GM12878 (cell line): ENCODE data around the gene KLF6. TPM values are rescaled to one million over a fixed set of nuclear protein-coding genes. Genes with fewer than 3 reads are reported as not detected.

Experiments
- BCL11A ChIP-seq: IDR thresholded peaks from 2 replicates; pipeline ENCODE4 v1.6.1; 2011; ENCODE audit warnings: low read depth, low read length
- BMI1 ChIP-seq: fragments of 450-650 bp; IDR thresholded peaks from 2 replicates; pipeline ENCODE4 v1.6.1; 2016; ENCODE audit warnings: mild to moderate bottlenecking, moderate library complexity, borderline replicate concordance
- HDAC2 ChIP-seq: fragments of 200-600 bp; sonication (generic); IDR thresholded peaks from 2 replicates; pipeline ENCODE4 v1.6.1; 2017
- MLLT1 ChIP-seq: fragments of 450-650 bp; IDR thresholded peaks from 2 replicates; pipeline ENCODE4 v1.6.1; 2016; ENCODE audit warnings: mild to moderate bottlenecking
- MXI1 ChIP-seq: fragments of 150-350 bp; IDR thresholded peaks from 2 replicates; pipeline ENCODE4 v1.6.1; 2011; ENCODE audit warnings: low read depth, mild to moderate bottlenecking, inconsistent platforms, low read length, improper control_type of control experiment
- NFYA ChIP-seq: IDR thresholded peaks from 2 replicates; pipeline ENCODE4 v1.6.1; 2011; ENCODE audit warnings: low read depth, mild to moderate bottlenecking, low read length, improper control_type of control experiment, borderline replicate concordance
- POLR2A ChIP-seq: IDR thresholded peaks from 2 replicates; pipeline ENCODE4 v1.6.1; 2011; ENCODE audit warnings: low read depth, mild to moderate bottlenecking, low read length
- POLR2AphosphoS5 ChIP-seq: IDR thresholded peaks from 2 replicates; pipeline ENCODE4 v1.6.1; 2011; ENCODE audit warnings: mild to moderate bottlenecking, low read length, inconsistent platforms
- PRDM15 ChIP-seq: fragments of 450-650 bp; formaldehyde crosslinking; IDR thresholded peaks from 2 replicates; pipeline ENCODE4 v1.4.0; 2020; ENCODE audit warnings: mild to moderate bottlenecking, moderate library complexity
- SIN3A ChIP-seq: IDR thresholded peaks from 2 replicates; pipeline ENCODE4 v1.6.1; 2012; ENCODE audit warnings: low read depth, low read length, improper control_type of control experiment
- SMAD1 ChIP-seq: fragments of 450-650 bp; IDR thresholded peaks from 2 replicates; pipeline ENCODE4 v1.6.1; 2018; ENCODE audit warnings: mild to moderate bottlenecking, low read depth; ENCODE audit not compliant: partially characterized antibody
- SMC3 ChIP-seq: IDR thresholded peaks from 2 replicates; pipeline ENCODE4 v1.6.1; 2011; ENCODE audit warnings: low read length, improper control_type of control experiment, borderline replicate concordance
- SREBF1 ChIP-seq: IDR thresholded peaks from 2 replicates; pipeline ENCODE4 v1.6.1; 2012; ENCODE audit warnings: mild to moderate bottlenecking, low read length
- SUZ12 ChIP-seq: fragments of 200-600 bp; sonication (generic); IDR thresholded peaks from one replicate; pipeline ENCODE4 v1.6.1; 2018; ENCODE audit warnings: antibody characterized with exemption, mild to moderate bottlenecking; ENCODE audit not compliant: unreplicated experiment
- TCF12 ChIP-seq: IDR thresholded peaks from 2 replicates; pipeline ENCODE4 v1.6.1; 2011; ENCODE audit warnings: low read depth, mild to moderate bottlenecking, low read length
- ZBTB40 ChIP-seq: fragments of 450-650 bp; IDR thresholded peaks from 2 replicates; pipeline ENCODE4 v1.6.1; 2016; ENCODE audit warnings: mild to moderate bottlenecking, moderate library complexity, borderline replicate concordance
- ZNF217 ChIP-seq: fragments of 450-650 bp; IDR thresholded peaks from 2 replicates; pipeline ENCODE4 v1.6.1; 2017; ENCODE audit warnings: antibody characterized with exemption, mild to moderate bottlenecking
- ZNF687 ChIP-seq: fragments of 450-650 bp; IDR thresholded peaks from 2 replicates; pipeline ENCODE4 v1.6.1; 2017; ENCODE audit warnings: mild to moderate bottlenecking, moderate library complexity
- polyA plus RNA-seq, 11 experiments: library from polyadenylated mRNA; depleted of rRNA in 4 of 11; unstranded in 6 of 11; stranded (reverse) in 5 of 11; fragments of >200 nt; fragmentation: Nextera tagmentation in 4 of 11; fragmentation: Illumina TruSeq in 1 of 11; extraction: Ambion mirVana in 4 of 11; extraction: Trizol in 1 of 11; gene quantifications; 1 replicate in 1 of 11; 2 replicates in 10 of 11; pipeline versions ENCODE4 v1.2.1 to v1.2.3, GENCODE V29; 2011 to 2016; ENCODE audit warnings: inconsistent platforms in 2 of 11, missing spikeins in 2 of 11, low read depth in 1 of 11
- total RNA-seq, 4 experiments: library from RNA; depleted of rRNA in 3 of 4; stranded (reverse); fragments of >200 nt in 3 of 4; fragmentation: Illumina TruSeq in 1 of 4; extraction: Trizol in 1 of 4; gene quantifications; 2 replicates each; pipeline versions ENCODE4 v1.2.1 to v1.2.3, GENCODE V29; 2013 to 2021

Gene KLF6
- total and polyA plus RNA-seq, 10 of the 15 experiments (the other 5 are each of a cell fraction or from before 2014, with no cell fraction given) = 7.4 to 54.1 (median 23.5) TPM

- TF ChIP-seq PRDM15 = no peak
- peak; percentile 52 for TF ChIP-seq POLR2A
- TF ChIP-seq BMI1 = no peak
- peak; percentile 83; the same call in 1 of the 2 replicates for TF ChIP-seq SIN3A
- peak; percentile 65; the same call in 1 of the 2 replicates for TF ChIP-seq SMC3
- peak; percentile 79 for TF ChIP-seq MLLT1
- no peak for TF ChIP-seq SREBF1
- TF ChIP-seq MXI1 = peak; percentile 76
- TF ChIP-seq SMAD1 = no peak
- TF ChIP-seq BCL11A = no peak
- peak; percentile 18; the same call in 1 of the 2 replicates for TF ChIP-seq POLR2AphosphoS5
- TF ChIP-seq ZNF687 = peak; percentile 58
- no peak for TF ChIP-seq HDAC2
- TF ChIP-seq ZNF217 = no peak
- no peak for TF ChIP-seq TCF12
- no peak for TF ChIP-seq SUZ12
- peak; percentile 75 for TF ChIP-seq ZBTB40
- no peak for TF ChIP-seq NFYA
Observed at GRCh38 chr10:3781468-3782145, 3.4 kb downstream of the KLF6 start (continued).
